Ascending aorta (tissue), 2 donors: ENCODE measurements around the gene SRPRB. TPM values are rescaled to one million over a fixed set of nuclear protein-coding genes. Genes with fewer than 3 reads are reported as not detected.

Experiments
- DNase-seq, 2 donors: peaks; one replicate each; pipeline ENCODE4 v3.0.0-alpha.2; 2019; ENCODE audit warnings: low spot score in 2 of 2
- H3K27ac ChIP-seq, 2 donors: fragments of 200-600 bp; sonication (generic); one replicate each; pipeline ENCODE4 v1.5.1; 2016 to 2017; ENCODE audit warnings: mild to moderate bottlenecking in 1 of 2
- H3K27me3 ChIP-seq: fragments of 200-600 bp; sonication (generic); one replicate; pipeline ENCODE4 v1.5.1; 2017
- H3K36me3 ChIP-seq, 2 donors: fragments of 200-600 bp; sonication (generic); one replicate each; pipeline ENCODE4 v1.5.1; 2016
- H3K4me1 ChIP-seq, 2 donors: fragments of 200-600 bp; sonication (generic); one replicate each; pipeline ENCODE4 v1.5.1; 2016 to 2017; ENCODE audit warnings: mild to moderate bottlenecking in 1 of 2
- H3K4me3 ChIP-seq, 2 donors: fragments of 200-600 bp; sonication (generic); one replicate each; pipeline ENCODE4 v1.5.1; 2016 to 2017; ENCODE audit warnings: mild to moderate bottlenecking in 1 of 2
- H3K9me3 ChIP-seq, 2 donors: fragments of 200-600 bp; sonication (generic); one replicate each; pipeline ENCODE4 v1.5.1; 2016
- CTCF ChIP-seq, 3 experiments: fragments of 200-600 bp in 2 of 3; fragments of 450-650 bp in 1 of 3; sonication (generic) in 2 of 3; IDR thresholded peaks; one replicate each; pipeline ENCODE4 v1.5.1; 2016 to 2019; ENCODE audit warnings: antibody characterized with exemption in 3 of 3, mild to moderate bottlenecking in 1 of 3, moderate library complexity in 1 of 3
- intact Hi-C: fragments of 100-400 bp; cut with DNase I; formaldehyde crosslinking; loops from one replicate; pipeline ENCODE4 v1.15.1; 2023
- total RNA-seq: library from RNA; depleted of rRNA; stranded (reverse); fragments of >200 nt; gene quantifications from one replicate; pipeline ENCODE4 v1.1.0, GENCODE V29; 2016

Gene SRPRB
- total RNA-seq, 1 donor from 2014 or later: 16.1 TPM

- H3K9me3 ChIP-seq: no peaks in the 10 kb centered on the region
- no peak overlapping the region for H3K27ac ChIP-seq
- no peaks in the 10 kb centered on the region for H3K4me1 ChIP-seq
- peaks cover under 1 to 7% of the 10 kb centered on the region in 2 donors for H3K36me3 ChIP-seq
- no peak overlapping the region for H3K4me3 ChIP-seq
- no peak for TF ChIP-seq CTCF (IDR thresholded peaks at IDR 0.05)
- peak in 1 of 2 donors; percentile 15 for DNase-seq
- H3K27me3 ChIP-seq: no peaks in the 10 kb centered on the region
- intact Hi-C loops: no loop called here
These were observed 28.4 kb downstream of the SRPRB start for GRCh38 chr3:133833880-133834620.

- H3K27me3 ChIP-seq: no peaks in the 10 kb centered on the region
- DNase-seq: peak in 1 of 2 donors; percentile 50
- peaks cover 3 to 7% of the 10 kb centered on the region in 2 donors for H3K36me3 ChIP-seq
- intact Hi-C loops: no loop called here
- TF ChIP-seq CTCF (IDR thresholded peaks at IDR 0.05): no peak
- H3K4me1 ChIP-seq: no peaks in the 10 kb centered on the region
- H3K27ac ChIP-seq: no peak overlapping the region
- H3K4me3 ChIP-seq: no peak overlapping the region
- no peaks in the 10 kb centered on the region for H3K9me3 ChIP-seq
These were observed 29.2 kb downstream of the SRPRB start for GRCh38 chr3:133834621-133835417.

GRCh38 chr3:133835418-133835743 is 29.8 kb downstream of the SRPRB start:
- no peak for TF ChIP-seq CTCF (IDR thresholded peaks at IDR 0.05)

GRCh38 chr3:133835961-133836360 is 30.3 kb downstream of the SRPRB start:
- H3K9me3 ChIP-seq: no peaks in the 10 kb centered on the region
- peak in 1 of 2 donors; percentile 51 for DNase-seq
- H3K27ac ChIP-seq: no peak overlapping the region
- H3K4me1 ChIP-seq: no peaks in the 10 kb centered on the region
- no peaks in the 10 kb centered on the region for H3K27me3 ChIP-seq
- H3K4me3 ChIP-seq: no peak overlapping the region
- no peak for TF ChIP-seq CTCF (IDR thresholded peaks at IDR 0.05)
- H3K36me3 ChIP-seq: peaks cover 3 to 9% of the 10 kb centered on the region in 2 donors
- intact Hi-C loops: no loop called here

More at GRCh38 chr3:133835418-133835743, 29.8 kb downstream of the SRPRB start:
- Histone ChIP-seq H3K27me3 (no peaks in the 10 kb centered on the region), H3K9me3 (no peaks in the 10 kb centered on the region), H3K36me3 (peaks cover 3 to 7% of the 10 kb centered on the region in 2 donors), H3K4me1 (no peaks in the 10 kb centered on the region), H3K4me3 (no peak overlapping the region), H3K27ac (no peak overlapping the region)
- intact Hi-C loops: no loop called here
- DNase-seq: peak in 1 of 2 donors; percentile 39

- H3K9me3 ChIP-seq: no peaks in the 10 kb centered on the region
- intact Hi-C loops: no loop called here
- DNase-seq: peak in 1 of 2 donors; percentile 46
- no peak overlapping the region for H3K27ac ChIP-seq
- no peak for TF ChIP-seq CTCF (IDR thresholded peaks at IDR 0.05)
- no peaks in the 10 kb centered on the region for H3K27me3 ChIP-seq
- no peaks in the 10 kb centered on the region for H3K4me1 ChIP-seq
- H3K4me3 ChIP-seq: no peak overlapping the region
- H3K36me3 ChIP-seq: peaks cover 3 to 11% of the 10 kb centered on the region in 2 donors
These were observed 31.0 kb downstream of the SRPRB start for GRCh38 chr3:133836497-133837158.
